Loucy (cell line): ENCODE measurements around the gene ABCA5.

Experiments
- H2AFZ ChIP-seq: fragments of 200-600 bp; sonication (generic); 2 replicates; pipeline ENCODE4 v1.6.0; 2016; ENCODE audit warnings: antibody characterized with exemption, mild to moderate bottlenecking, low read length, moderate library complexity
- H3F3A ChIP-seq: fragments of 200-600 bp; 2 replicates; pipeline ENCODE4 v1.6.0; 2016; ENCODE audit warnings: antibody characterized with exemption, low read depth, mild to moderate bottlenecking
- H3K27me3 ChIP-seq: fragments of 200-600 bp; sonication (generic); 2 replicates; pipeline ENCODE4 v1.6.1; 2014; ENCODE audit warnings: low read length, mild to moderate bottlenecking; ENCODE audit not compliant: insufficient read depth, poor library complexity, severe bottlenecking
- H3K36me3 ChIP-seq: fragments of 200-600 bp; sonication (generic); 2 replicates; pipeline ENCODE4 v1.6.1; 2016; ENCODE audit warnings: low read length; ENCODE audit not compliant: insufficient read depth
- H3K4me1 ChIP-seq: fragments of 200-600 bp; sonication (generic); 2 replicates; pipeline ENCODE4 v1.5.1; 2014; ENCODE audit warnings: low read length, mild to moderate bottlenecking; ENCODE audit not compliant: insufficient read depth, poor library complexity, severe bottlenecking
- H3K4me2 ChIP-seq: fragments of 200-600 bp; sonication (generic); 2 replicates; pipeline ENCODE4 v1.6.0; 2014; ENCODE audit warnings: antibody characterized with exemption, low read length, low read depth, mild to moderate bottlenecking; ENCODE audit not compliant: poor library complexity, severe bottlenecking
- H3K4me3 ChIP-seq: fragments of 200-600 bp; sonication (generic); 2 replicates; pipeline ENCODE4 v1.5.1; 2014; ENCODE audit warnings: low read length, mild to moderate bottlenecking, mixed read lengths; ENCODE audit not compliant: poor library complexity, severe bottlenecking
- H3K79me2 ChIP-seq: fragments of 200-600 bp; sonication (generic); 2 replicates; pipeline ENCODE4 v1.6.1; 2014; ENCODE audit warnings: low read length; ENCODE audit not compliant: insufficient read depth
- H3K9ac ChIP-seq: fragments of 200-600 bp; sonication (generic); 2 replicates; pipeline ENCODE4 v1.6.0; 2014; ENCODE audit warnings: mild to moderate bottlenecking, low read depth, low read length, moderate library complexity; ENCODE audit not compliant: poor library complexity, severe bottlenecking
- H3K9me2 ChIP-seq: fragments of 200-600 bp; sonication (generic); replicated peaks from 2 replicates; pipeline ENCODE4 v1.6.1; 2016; ENCODE audit warnings: low read depth, low read length, mixed read lengths
- H3K9me3 ChIP-seq: fragments of 200-600 bp; sonication (generic); 2 replicates; pipeline ENCODE4 v1.6.1; 2014; ENCODE audit warnings: mild to moderate bottlenecking, antibody characterized with exemption, low read length, low read depth; ENCODE audit not compliant: insufficient read depth
- H4K20me1 ChIP-seq: fragments of 200-600 bp; sonication (generic); 2 replicates; pipeline ENCODE4 v1.6.0; 2014; ENCODE audit warnings: antibody characterized with exemption, low read length, mild to moderate bottlenecking; ENCODE audit not compliant: insufficient read depth, poor library complexity, severe bottlenecking
- CTCF ChIP-seq: fragments of 200-600 bp; sonication (generic); conservative IDR thresholded peaks from 2 replicates; pipeline ENCODE4 v1.5.1; 2014; ENCODE audit warnings: mild to moderate bottlenecking, antibody characterized with exemption, low read length
- EZH2phosphoT487 ChIP-seq: fragments of 200-600 bp; IDR thresholded peaks from 2 replicates; pipeline ENCODE4 v1.6.1; 2018; ENCODE audit warnings: antibody characterized with exemption, mild to moderate bottlenecking, moderate library complexity, borderline replicate concordance

Gene ABCA5

GRCh38 chr17:69367298-69367697 is 40.4 kb upstream of the ABCA5 start:
- no peaks in the 10 kb centered on the region for H3K9me2 ChIP-seq
- H3K4me1 ChIP-seq, result no peaks in the 10 kb centered on the region
- TF ChIP-seq EZH2phosphoT487 (no peak), CTCF (no peak)
- no peak overlapping the region for H3K4me3 ChIP-seq
- no peaks in the 10 kb centered on the region for H3F3A ChIP-seq
- H3K36me3 ChIP-seq, result no peaks in the 10 kb centered on the region
- no peak overlapping the region for H2AFZ ChIP-seq
- H3K9ac ChIP-seq, result no peak overlapping the region
- H3K9me3 ChIP-seq, result no peaks in the 10 kb centered on the region
- no peak overlapping the region for H3K4me2 ChIP-seq
- H3K27me3 ChIP-seq, result no peaks in the 10 kb centered on the region
- H3K79me2 ChIP-seq, result no peaks in the 10 kb centered on the region
- no peaks in the 10 kb centered on the region for H4K20me1 ChIP-seq

GRCh38 chr17:69363488-69364210 is 36.7 kb upstream of the ABCA5 start:
- Histone ChIP-seq H3K4me3 (no peak overlapping the region), H3K79me2 (no peaks in the 10 kb centered on the region), H3K4me1 (no peaks in the 10 kb centered on the region), H3K4me2 (no peak overlapping the region), H2AFZ (no peak overlapping the region), H3F3A (no peaks in the 10 kb centered on the region), H3K36me3 (no peaks in the 10 kb centered on the region), H3K27me3 (no peaks in the 10 kb centered on the region), H4K20me1 (no peaks in the 10 kb centered on the region), H3K9ac (no peak overlapping the region), H3K9me3 (no peaks in the 10 kb centered on the region), H3K9me2 (no peaks in the 10 kb centered on the region)
- TF ChIP-seq CTCF (no peak), EZH2phosphoT487 (no peak)

- Histone ChIP-seq H3K9ac (no peak overlapping the region), H3K4me2 (no peak overlapping the region), H3K79me2 (no peaks in the 10 kb centered on the region), H3K27me3 (no peaks in the 10 kb centered on the region), H3K4me3 (no peak overlapping the region), H3K9me3 (no peaks in the 10 kb centered on the region), H3K4me1 (no peaks in the 10 kb centered on the region), H3K9me2 (no peaks in the 10 kb centered on the region), H3K36me3 (no peaks in the 10 kb centered on the region), H4K20me1 (no peaks in the 10 kb centered on the region), H2AFZ (no peak overlapping the region), H3F3A (no peaks in the 10 kb centered on the region)
- TF ChIP-seq CTCF (no peak), EZH2phosphoT487 (no peak)
These were observed 34.2 kb upstream of the ABCA5 start for GRCh38 chr17:69361156-69361555.
